ENCODE results near the gene MRPS22. TPM values are rescaled to one million over a fixed set of nuclear protein-coding genes. Genes with fewer than 3 reads are reported as not detected.

Gene MRPS22
- total RNA-seq, 3 donors from 2014 or later: 39.4 to 52.0 (median 46.4) TPM

GRCh38 chr3:139299261-139300132, 44.3 kb upstream of the MRPS22 start:
- DNase-seq (no peak), ATAC-seq (no peak)
- Histone ChIP-seq H3K4me3 (no peak overlapping the region), H3K4me1 (ENCODE audit: low read depth) (no peaks in the 10 kb centered on the region), H3K9me3 (no peaks in the 10 kb centered on the region), H3K36me3 (ENCODE audit: low read depth) (no peaks in the 10 kb centered on the region)
- intact Hi-C loops (cut with DNase I, micrococcal nuclease): no loop called here
- TF ChIP-seq CTCF (IDR thresholded peaks at IDR 0.05): no peak

- ATAC-seq (no peak), DNase-seq (no peak)
- TF ChIP-seq CTCF (IDR thresholded peaks at IDR 0.05): no peak
- H3K4me1 ChIP-seq (ENCODE audit: low read depth): no peaks in the 10 kb centered on the region
- no peak overlapping the region for H3K4me3 ChIP-seq
- H3K9me3 ChIP-seq: no peaks in the 10 kb centered on the region
- intact Hi-C loops (cut with DNase I, micrococcal nuclease): no loop called here
- H3K36me3 ChIP-seq (ENCODE audit: low read depth): no peaks in the 10 kb centered on the region
Observed at GRCh38 chr3:139300416-139300815, 43.4 kb upstream of the MRPS22 start.

GRCh38 chr3:139301183-139301582, 42.6 kb upstream of the MRPS22 start:
- Histone ChIP-seq H3K9me3 (no peaks in the 10 kb centered on the region), H3K4me3 (no peak overlapping the region), H3K4me1 (ENCODE audit: low read depth) (no peaks in the 10 kb centered on the region), H3K36me3 (ENCODE audit: low read depth) (no peaks in the 10 kb centered on the region)
- TF ChIP-seq CTCF (IDR thresholded peaks at IDR 0.05): no peak
- intact Hi-C loops (cut with DNase I, micrococcal nuclease): no loop called here
- DNase-seq (no peak), ATAC-seq (no peak)

- no peak for TF ChIP-seq CTCF (IDR thresholded peaks at IDR 0.05)
- Histone ChIP-seq H3K9me3 (no peaks in the 10 kb centered on the region), H3K36me3 (ENCODE audit: low read depth) (no peaks in the 10 kb centered on the region), H3K4me1 (ENCODE audit: low read depth) (no peaks in the 10 kb centered on the region), H3K4me3 (no peak overlapping the region)
- intact Hi-C loops (cut with DNase I, micrococcal nuclease): no loop called here
- no peak for ATAC-seq
- DNase-seq: no peak
Observed at GRCh38 chr3:139301654-139302053, 42.2 kb upstream of the MRPS22 start.

- no peak for TF ChIP-seq CTCF (IDR thresholded peaks at IDR 0.05)
- no peaks in the 10 kb centered on the region for H3K36me3 ChIP-seq (ENCODE audit: low read depth)
- H3K4me3 ChIP-seq: no peak overlapping the region
- intact Hi-C loops (cut with DNase I, micrococcal nuclease): no loop called here
- peak; percentile 47 for ATAC-seq
- H3K9me3 ChIP-seq: no peaks in the 10 kb centered on the region
- no peaks in the 10 kb centered on the region for H3K4me1 ChIP-seq (ENCODE audit: low read depth)
- DNase-seq: peak in 1 of 3 donors; percentile 3
Observed at GRCh38 chr3:139302084-139302800, 41.6 kb upstream of the MRPS22 start.
